ENCODE data around the gene PXMP2. TPM values are rescaled to one million over a fixed set of nuclear protein-coding genes. Genes with fewer than 3 reads are reported as not detected.

Gene PXMP2
- total and polyA plus RNA-seq, 2 of the 8 experiments (the other 6 are each of a cell fraction or from before 2014, with no cell fraction given) = 13.8 to 15.1 TPM

DNA sequence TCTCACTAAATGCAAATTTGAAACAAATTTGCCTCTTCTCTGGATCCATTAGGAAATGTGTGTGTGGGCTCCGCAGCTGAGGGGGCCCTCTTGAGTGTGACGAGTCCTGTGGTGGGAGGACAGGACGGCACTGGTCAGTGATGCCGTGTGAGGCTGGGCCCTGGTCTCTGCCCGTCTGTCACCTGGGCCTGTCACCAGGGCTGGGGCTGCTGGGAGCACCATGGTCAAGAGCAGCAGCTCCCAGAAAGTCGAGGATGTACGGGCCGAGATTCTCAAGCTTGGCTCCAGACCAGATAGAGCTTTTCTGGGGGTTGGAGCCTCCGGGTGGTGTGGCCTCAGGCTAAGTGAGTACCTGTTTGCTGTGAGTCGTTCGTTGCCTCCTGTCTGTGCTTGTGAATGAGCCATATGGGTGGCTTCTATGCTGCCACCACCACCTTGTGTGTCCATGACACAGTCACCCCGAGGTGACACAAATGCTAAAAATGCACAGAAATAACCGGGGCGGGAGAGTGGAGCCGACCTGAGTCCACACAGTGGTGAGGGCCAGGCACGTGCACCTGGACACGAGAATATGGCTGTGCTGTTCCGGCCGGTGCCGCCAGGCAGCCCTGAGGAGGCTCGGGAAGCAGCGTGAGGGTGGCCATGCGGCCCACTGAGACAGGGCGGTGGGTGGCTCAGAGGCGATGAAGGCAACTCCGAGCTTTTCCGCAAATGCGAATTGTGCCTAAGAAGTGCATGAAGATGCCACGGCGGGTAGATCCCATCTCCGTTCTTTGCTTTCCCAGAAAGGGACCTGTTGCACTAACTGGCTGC is 32.0 kb downstream of the PXMP2 start (continued):
- TF ChIP-seq, protein P1, sequence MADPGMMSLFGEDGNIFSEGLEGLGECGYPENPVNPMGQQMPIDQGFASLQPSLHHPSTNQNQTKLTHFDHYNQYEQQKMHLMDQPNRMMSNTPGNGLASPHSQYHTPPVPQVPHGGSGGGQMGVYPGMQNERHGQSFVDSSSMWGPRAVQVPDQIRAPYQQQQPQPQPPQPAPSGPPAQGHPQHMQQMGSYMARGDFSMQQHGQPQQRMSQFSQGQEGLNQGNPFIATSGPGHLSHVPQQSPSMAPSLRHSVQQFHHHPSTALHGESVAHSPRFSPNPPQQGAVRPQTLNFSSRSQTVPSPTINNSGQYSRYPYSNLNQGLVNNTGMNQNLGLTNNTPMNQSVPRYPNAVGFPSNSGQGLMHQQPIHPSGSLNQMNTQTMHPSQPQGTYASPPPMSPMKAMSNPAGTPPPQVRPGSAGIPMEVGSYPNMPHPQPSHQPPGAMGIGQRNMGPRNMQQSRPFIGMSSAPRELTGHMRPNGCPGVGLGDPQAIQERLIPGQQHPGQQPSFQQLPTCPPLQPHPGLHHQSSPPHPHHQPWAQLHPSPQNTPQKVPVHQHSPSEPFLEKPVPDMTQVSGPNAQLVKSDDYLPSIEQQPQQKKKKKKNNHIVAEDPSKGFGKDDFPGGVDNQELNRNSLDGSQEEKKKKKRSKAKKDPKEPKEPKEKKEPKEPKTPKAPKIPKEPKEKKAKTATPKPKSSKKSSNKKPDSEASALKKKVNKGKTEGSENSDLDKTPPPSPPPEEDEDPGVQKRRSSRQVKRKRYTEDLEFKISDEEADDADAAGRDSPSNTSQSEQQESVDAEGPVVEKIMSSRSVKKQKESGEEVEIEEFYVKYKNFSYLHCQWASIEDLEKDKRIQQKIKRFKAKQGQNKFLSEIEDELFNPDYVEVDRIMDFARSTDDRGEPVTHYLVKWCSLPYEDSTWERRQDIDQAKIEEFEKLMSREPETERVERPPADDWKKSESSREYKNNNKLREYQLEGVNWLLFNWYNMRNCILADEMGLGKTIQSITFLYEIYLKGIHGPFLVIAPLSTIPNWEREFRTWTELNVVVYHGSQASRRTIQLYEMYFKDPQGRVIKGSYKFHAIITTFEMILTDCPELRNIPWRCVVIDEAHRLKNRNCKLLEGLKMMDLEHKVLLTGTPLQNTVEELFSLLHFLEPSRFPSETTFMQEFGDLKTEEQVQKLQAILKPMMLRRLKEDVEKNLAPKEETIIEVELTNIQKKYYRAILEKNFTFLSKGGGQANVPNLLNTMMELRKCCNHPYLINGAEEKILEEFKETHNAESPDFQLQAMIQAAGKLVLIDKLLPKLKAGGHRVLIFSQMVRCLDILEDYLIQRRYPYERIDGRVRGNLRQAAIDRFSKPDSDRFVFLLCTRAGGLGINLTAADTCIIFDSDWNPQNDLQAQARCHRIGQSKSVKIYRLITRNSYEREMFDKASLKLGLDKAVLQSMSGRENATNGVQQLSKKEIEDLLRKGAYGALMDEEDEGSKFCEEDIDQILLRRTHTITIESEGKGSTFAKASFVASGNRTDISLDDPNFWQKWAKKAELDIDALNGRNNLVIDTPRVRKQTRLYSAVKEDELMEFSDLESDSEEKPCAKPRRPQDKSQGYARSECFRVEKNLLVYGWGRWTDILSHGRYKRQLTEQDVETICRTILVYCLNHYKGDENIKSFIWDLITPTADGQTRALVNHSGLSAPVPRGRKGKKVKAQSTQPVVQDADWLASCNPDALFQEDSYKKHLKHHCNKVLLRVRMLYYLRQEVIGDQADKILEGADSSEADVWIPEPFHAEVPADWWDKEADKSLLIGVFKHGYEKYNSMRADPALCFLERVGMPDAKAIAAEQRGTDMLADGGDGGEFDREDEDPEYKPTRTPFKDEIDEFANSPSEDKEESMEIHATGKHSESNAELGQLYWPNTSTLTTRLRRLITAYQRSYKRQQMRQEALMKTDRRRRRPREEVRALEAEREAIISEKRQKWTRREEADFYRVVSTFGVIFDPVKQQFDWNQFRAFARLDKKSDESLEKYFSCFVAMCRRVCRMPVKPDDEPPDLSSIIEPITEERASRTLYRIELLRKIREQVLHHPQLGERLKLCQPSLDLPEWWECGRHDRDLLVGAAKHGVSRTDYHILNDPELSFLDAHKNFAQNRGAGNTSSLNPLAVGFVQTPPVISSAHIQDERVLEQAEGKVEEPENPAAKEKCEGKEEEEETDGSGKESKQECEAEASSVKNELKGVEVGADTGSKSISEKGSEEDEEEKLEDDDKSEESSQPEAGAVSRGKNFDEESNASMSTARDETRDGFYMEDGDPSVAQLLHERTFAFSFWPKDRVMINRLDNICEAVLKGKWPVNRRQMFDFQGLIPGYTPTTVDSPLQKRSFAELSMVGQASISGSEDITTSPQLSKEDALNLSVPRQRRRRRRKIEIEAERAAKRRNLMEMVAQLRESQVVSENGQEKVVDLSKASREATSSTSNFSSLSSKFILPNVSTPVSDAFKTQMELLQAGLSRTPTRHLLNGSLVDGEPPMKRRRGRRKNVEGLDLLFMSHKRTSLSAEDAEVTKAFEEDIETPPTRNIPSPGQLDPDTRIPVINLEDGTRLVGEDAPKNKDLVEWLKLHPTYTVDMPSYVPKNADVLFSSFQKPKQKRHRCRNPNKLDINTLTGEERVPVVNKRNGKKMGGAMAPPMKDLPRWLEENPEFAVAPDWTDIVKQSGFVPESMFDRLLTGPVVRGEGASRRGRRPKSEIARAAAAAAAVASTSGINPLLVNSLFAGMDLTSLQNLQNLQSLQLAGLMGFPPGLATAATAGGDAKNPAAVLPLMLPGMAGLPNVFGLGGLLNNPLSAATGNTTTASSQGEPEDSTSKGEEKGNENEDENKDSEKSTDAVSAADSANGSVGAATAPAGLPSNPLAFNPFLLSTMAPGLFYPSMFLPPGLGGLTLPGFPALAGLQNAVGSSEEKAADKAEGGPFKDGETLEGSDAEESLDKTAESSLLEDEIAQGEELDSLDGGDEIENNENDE (IDR thresholded peaks at IDR 0.05; ENCODE audit: insufficient replicate concordance, low read length) = no peak
- TF ChIP-seq, protein P2, sequence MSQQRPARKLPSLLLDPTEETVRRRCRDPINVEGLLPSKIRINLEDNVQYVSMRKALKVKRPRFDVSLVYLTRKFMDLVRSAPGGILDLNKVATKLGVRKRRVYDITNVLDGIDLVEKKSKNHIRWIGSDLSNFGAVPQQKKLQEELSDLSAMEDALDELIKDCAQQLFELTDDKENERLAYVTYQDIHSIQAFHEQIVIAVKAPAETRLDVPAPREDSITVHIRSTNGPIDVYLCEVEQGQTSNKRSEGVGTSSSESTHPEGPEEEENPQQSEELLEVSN (IDR thresholded peaks at IDR 0.05) = no peak
- TF ChIP-seq TBP (IDR thresholded peaks at IDR 0.05; ENCODE audit: low read depth, low read length) (no peak), TCF12 (IDR thresholded peaks at IDR 0.05; ENCODE audit: low read depth, low read length) (no peak), CHD2 (IDR thresholded peaks at IDR 0.05; ENCODE audit: low read length) (no peak), SIRT6 (IDR thresholded peaks at IDR 0.05; ENCODE audit: low read length) (no peak), SUZ12 (IDR thresholded peaks at IDR 0.05; ENCODE audit: low read length) (no peak), BRCA1 (IDR thresholded peaks at IDR 0.05; ENCODE audit: low read depth, low read length) (no peak), EP300 (IDR thresholded peaks at IDR 0.05; ENCODE audit: borderline replicate concordance in 1 of 2, low read depth in 2 of 2, low read length in 2 of 2) (no peak)
